Tongue (tissue), 2 donors: Measurements from ENCODE around the gene ANLN. TPM values are rescaled to one million over a fixed set of nuclear protein-coding genes. Genes with fewer than 3 reads are reported as not detected.
"Not testable (repeated sequence)": the region's sequence is repeated elsewhere in the genome, so short reads cannot be mapped to it uniquely, and the experiment has no call there.

ENCODE experiments used
- DNase-seq: peaks from one replicate; pipeline ENCODE4 v3.0.0-alpha.2; 2015
- total RNA-seq: library from RNA; depleted of rRNA; stranded (reverse); fragments of >200 nt; gene quantifications from one replicate; pipeline ENCODE4 v1.2.3, GENCODE V29; 2014

The ANLN gene
- total RNA-seq, result 26.5 TPM

- peak; percentile 98 for DNase-seq
These were observed at the start of gene ANLN for GRCh38 chr7:36389371-36390198. Gene ANLN, plus strand, starts transcription at chr7:36389862. Its CDS starts 165 bp downstream, at chr7:36390027.

- no peak for DNase-seq
These were observed 46.1 kb upstream of the ANLN start for GRCh38 chr7:36343548-36343947.

GRCh38 chr7:36344622-36345021, 45.0 kb upstream of the ANLN start:
- DNase-seq, result no peak

- DNase-seq, result no peak
These were observed 43.3 kb upstream of the ANLN start for GRCh38 chr7:36346260-36346831.

- DNase-seq, result peak; percentile 12
These were observed 41.4 kb upstream of the ANLN start for GRCh38 chr7:36348256-36348655.

GRCh38 chr7:36348771-36349170, 40.9 kb upstream of the ANLN start:
- DNase-seq, result no peak

- DNase-seq, result no peak
These were observed 40.0 kb upstream of the ANLN start for GRCh38 chr7:36349626-36350025.

- DNase-seq, result no peak
These were observed 34.2 kb upstream of the ANLN start for GRCh38 chr7:36355490-36355889.

- no peak for DNase-seq
These were observed 32.6 kb upstream of the ANLN start for GRCh38 chr7:36357054-36357453.

- DNase-seq, result no peak
These were observed 31.1 kb upstream of the ANLN start for GRCh38 chr7:36358589-36358988.

- no peak for DNase-seq
These were observed 29.4 kb upstream of the ANLN start for GRCh38 chr7:36360244-36360643.

- DNase-seq, result no peak
These were observed 28.4 kb upstream of the ANLN start for GRCh38 chr7:36361227-36361626.

GRCh38 chr7:36363515-36363914, 26.1 kb upstream of the ANLN start:
- no peak for DNase-seq

- DNase-seq, result peak; percentile 12
These were observed 23.5 kb upstream of the ANLN start for GRCh38 chr7:36366005-36366717.

GRCh38 chr7:36366718-36367560, 22.7 kb upstream of the ANLN start:
- peak; percentile 94 for DNase-seq

GRCh38 chr7:36367561-36368077, 22.0 kb upstream of the ANLN start:
- DNase-seq, result no peak

- DNase-seq, result no peak
These were observed 21.2 kb upstream of the ANLN start for GRCh38 chr7:36368496-36368895.

- DNase-seq, result no peak
These were observed 20.5 kb upstream of the ANLN start for GRCh38 chr7:36369171-36369570.

- no peak for DNase-seq
These were observed 19.6 kb upstream of the ANLN start for GRCh38 chr7:36370046-36370445.

GRCh38 chr7:36372156-36372555, 17.5 kb upstream of the ANLN start:
- no peak for DNase-seq

GRCh38 chr7:36378555-36378954, 11.1 kb upstream of the ANLN start:
- not testable (repeated sequence) for DNase-seq
